Neural progenitor cell (in vitro differentiated cells): Measurements from ENCODE around the gene TRPM6.

Experiments used
- CTCF ChIP-seq: fragments of 200-600 bp; sonication (generic); IDR thresholded peaks from 2 replicates; pipeline ENCODE4 v1.5.1; 2017; ENCODE audit warnings: antibody characterized with exemption, mild to moderate bottlenecking
- EZH2 ChIP-seq: fragments of 200-600 bp; sonication (generic); IDR thresholded peaks from 2 replicates; pipeline ENCODE4 v1.6.1; 2017; ENCODE audit warnings: antibody characterized with exemption, mild to moderate bottlenecking, moderate library complexity
- EZH2phosphoT487 ChIP-seq: fragments of 200-600 bp; sonication (generic); IDR thresholded peaks from 2 replicates; pipeline ENCODE4 v1.6.1; 2017; ENCODE audit warnings: antibody characterized with exemption

DNA sequence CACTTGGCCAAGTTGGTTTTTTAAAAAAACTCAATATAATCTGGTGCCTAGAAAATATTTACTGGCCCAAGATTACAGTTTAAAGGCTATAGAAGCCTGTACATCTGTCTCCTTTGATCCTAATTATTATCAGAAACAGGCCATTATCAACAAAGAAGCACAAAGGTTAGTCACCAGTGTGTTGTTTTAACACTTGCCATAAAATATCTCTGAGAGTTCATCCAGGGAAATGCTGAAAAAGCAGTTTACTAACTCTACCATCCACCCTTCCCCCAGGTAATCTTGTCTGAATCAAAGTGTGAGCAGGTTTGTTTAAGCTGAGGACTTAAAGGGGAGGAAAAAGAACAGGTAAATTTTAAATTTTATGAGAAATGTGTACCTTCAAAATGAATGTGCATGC is 13.3 kb upstream of the TRPM6 start:
- TF ChIP-seq CTCF (no peak), EZH2 (no peak), EZH2phosphoT487 (no peak)
